ENCODE measurements around the gene COG6. TPM values are rescaled to one million over a fixed set of nuclear protein-coding genes. Genes with fewer than 3 reads are reported as not detected.

COG6 gene
- polyA plus RNA-seq, 3 donors from 2014 or later: 13.2 to 15.4 (median 15.1) TPM

DNA sequence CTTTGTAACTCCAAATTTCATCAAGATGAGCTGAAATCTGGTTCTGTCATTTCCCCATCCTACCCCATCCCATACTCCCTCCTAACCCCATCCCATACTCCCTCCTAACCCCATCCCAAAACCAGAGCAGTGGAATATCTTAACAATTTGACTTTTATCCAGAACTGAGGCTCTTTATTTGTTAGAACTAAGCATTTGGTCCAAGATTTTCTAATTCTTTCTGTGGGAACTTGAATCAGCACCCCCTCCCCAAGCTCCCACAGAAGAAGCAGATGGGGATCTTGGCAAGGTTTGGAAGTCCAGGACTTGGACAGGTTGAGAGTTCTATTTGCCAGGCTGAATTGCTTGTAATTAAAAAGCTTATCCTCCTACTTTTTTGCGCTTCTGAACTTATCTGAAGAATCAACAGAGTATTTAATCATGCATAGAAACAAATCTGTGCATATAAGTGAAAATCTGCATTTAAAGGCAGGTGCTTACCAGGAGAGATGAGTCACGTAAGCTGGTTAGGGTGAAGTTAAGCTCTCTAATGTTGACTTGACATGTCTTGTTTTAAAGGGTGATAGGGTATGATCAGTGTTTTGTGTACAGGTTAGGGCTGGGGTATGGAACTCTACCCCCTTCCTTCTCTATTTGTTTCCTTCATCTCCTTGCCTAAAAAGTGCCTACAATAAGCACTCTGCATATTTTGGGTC, 111.1 kb downstream of the COG6 start:
- H3K4me3 Mint-ChIP-seq: no peak overlapping the region

DNA sequence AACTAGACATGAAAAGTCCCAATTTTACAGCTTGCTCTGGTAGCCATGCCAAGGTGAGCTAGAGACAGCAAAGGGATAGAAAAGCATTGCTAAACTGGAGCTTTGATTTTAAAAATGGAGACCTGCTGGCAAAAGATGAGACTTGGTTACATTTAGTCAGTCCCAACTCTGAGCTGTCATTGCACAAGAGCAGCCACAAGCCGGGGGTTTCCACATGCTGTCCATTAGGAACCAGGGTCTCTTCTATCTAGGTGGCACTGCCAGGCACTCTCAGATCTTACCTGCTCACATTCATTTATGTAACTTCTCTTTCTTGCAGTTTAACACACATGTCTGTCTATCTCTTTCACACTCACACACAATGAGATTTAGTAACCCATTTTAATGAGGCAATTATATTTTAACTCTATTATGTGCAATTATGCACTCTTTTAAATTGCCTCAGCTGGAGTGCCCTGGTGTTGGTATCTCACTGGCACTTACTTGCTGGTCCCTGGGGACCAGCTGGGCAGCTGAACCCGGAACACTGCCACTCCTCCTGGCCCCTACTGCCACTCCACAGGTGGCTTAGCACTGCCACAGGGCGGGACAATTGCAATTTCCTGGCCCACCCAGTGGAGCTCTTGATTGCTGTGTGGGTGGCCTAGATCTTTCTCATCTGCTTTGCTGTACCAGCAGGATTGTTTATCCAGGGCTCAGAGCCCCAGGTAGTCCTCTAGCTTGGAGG, 112.5 kb downstream of the COG6 start:
- Mint-ChIP-seq H3K4me1 (peaks cover 21 to 28% of the 10 kb centered on the region in 2 donors), H3K36me3 (peaks cover 4 to 9% (median 6%) of the 10 kb centered on the region in 3 donors), H3K4me3 (peak overlapping the region; percentile 3 to 55 (median 28)), H3K9me3 (no peaks in the 10 kb centered on the region), H3K27ac (peak overlapping the region in 5 of 6 donors; percentile 17 to 42 (median 37)), H3K27me3 (ENCODE audit: low read depth in 3 of 3) (peaks cover 0 to 1% (median 0%) of the 10 kb centered on the region in 3 donors)
- DNase-seq: peak in 2 of 3 donors; percentile 1 to 10

More for the DNA sequence above, 111.1 kb downstream of the COG6 start:
- peak overlapping the region in 1 of 6 donors; percentile 79 for H3K27ac Mint-ChIP-seq
- H3K27me3 Mint-ChIP-seq (ENCODE audit: low read depth in 3 of 3): peaks cover 0 to 1% (median 0%) of the 10 kb centered on the region in 3 donors
- no peak for DNase-seq
- H3K36me3 Mint-ChIP-seq: peaks cover 3 to 6% (median 4%) of the 10 kb centered on the region in 3 donors
- no peaks in the 10 kb centered on the region for H3K9me3 Mint-ChIP-seq
- H3K4me1 Mint-ChIP-seq: peaks cover 21 to 28% of the 10 kb centered on the region in 2 donors

DNA sequence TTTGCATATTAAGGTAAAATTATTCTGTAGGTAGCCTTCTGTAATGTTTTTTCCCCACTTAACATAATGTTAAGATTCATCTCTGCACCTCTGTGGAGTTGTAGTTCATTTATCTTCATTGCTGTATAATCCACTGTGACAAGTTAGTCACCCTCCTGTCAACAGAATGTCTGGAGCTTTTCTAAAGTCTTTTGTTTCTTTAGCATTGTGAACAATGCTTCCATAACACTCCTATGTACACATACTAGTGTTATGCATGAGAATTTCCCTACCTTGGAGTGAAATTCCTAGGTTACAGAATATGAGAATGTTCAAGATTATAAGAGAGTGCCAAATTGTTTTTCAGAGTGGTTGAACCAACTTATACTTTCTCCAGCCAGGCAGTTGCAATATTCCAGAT, 113.5 kb downstream of the COG6 start:
- DNase-seq: no peak
- Mint-ChIP-seq H3K27me3 (ENCODE audit: low read depth in 3 of 3) (peaks cover 0 to 1% (median 0%) of the 10 kb centered on the region in 3 donors), H3K4me1 (peaks cover 21 to 28% of the 10 kb centered on the region in 2 donors), H3K9me3 (no peaks in the 10 kb centered on the region), H3K36me3 (peaks cover 4 to 9% (median 8%) of the 10 kb centered on the region in 3 donors), H3K4me3 (peak overlapping the region in 2 of 5 donors; percentile 21 to 23), H3K27ac (peak overlapping the region in 4 of 6 donors; percentile 7 to 70 (median 27))

DNA sequence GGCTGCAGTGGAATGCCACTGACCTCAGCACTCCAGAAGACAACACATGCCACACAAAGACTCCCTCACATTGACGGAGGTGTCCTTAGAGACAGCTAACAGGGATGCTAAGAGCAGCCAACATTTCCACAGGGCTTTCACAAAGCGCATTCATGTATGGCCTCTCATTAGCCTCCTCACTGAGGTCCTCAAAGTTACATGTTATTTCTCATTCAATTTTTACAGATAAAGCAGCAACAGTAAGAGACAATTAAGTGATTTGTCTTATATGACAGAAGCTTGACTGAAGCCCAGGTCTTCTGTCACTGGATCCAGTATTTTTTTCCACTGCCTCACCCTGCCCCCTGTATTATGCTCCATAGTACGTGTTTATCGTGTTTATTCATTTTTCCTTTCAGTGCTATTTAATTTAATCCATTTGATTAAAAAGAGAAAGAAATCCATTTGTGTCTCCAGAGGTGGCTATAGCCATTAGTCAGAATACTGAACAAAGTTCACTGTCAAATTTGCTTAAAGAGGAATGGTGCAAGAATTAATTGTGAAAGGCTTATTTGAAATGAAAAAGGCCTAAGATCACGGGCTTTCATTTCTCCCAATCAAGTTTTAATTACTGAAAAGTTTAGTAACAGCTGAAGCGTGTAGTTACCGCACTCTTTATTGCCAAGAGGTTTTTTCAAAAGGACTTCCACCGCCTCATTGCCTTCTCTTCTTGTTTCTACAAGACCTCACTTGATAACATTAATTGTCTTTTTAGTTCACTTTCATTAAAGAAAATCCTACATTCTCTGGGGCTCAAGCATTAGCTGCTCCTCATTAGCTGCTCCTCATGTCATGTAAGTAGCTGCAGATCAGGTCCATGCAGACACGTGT, 115.0 kb downstream of the COG6 start:
- no peaks in the 10 kb centered on the region for H3K9me3 Mint-ChIP-seq
- H3K27me3 Mint-ChIP-seq (ENCODE audit: low read depth in 3 of 3): peaks cover 0 to 1% (median 0%) of the 10 kb centered on the region in 3 donors
- peaks cover 21 to 28% of the 10 kb centered on the region in 2 donors for H3K4me1 Mint-ChIP-seq
- H3K27ac Mint-ChIP-seq: no peak overlapping the region
- peaks cover 4 to 9% (median 8%) of the 10 kb centered on the region in 3 donors for H3K36me3 Mint-ChIP-seq
- no peak for DNase-seq
- no peak overlapping the region for H3K4me3 Mint-ChIP-seq

DNA sequence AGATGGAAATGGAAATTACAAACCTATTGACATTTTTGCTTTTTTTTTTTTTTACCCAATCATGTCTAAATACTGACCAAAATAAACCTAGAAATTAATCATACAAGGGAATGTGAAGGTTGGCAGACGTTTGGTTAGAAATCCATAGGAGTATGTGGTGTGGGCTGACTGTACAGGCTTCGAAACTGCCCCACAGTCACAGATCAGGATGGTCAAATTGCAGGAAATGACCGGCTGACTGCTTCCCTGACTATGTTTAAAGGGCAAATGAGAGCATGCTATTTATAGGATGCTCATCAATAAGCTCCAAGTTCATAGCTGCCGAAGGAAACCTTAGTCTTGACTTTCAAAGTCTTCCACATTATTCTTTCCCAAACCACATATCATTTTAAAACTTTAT, 118.4 kb downstream of the COG6 start:
- Mint-ChIP-seq H3K4me1 (peaks cover 5 to 8% of the 10 kb centered on the region in 2 donors), H3K27ac (no peak overlapping the region), H3K27me3 (ENCODE audit: low read depth in 3 of 3) (no peaks in the 10 kb centered on the region), H3K4me3 (no peak overlapping the region), H3K36me3 (peaks cover 4 to 8% (median 8%) of the 10 kb centered on the region in 3 donors), H3K9me3 (no peaks in the 10 kb centered on the region)
- no peak for DNase-seq

DNA sequence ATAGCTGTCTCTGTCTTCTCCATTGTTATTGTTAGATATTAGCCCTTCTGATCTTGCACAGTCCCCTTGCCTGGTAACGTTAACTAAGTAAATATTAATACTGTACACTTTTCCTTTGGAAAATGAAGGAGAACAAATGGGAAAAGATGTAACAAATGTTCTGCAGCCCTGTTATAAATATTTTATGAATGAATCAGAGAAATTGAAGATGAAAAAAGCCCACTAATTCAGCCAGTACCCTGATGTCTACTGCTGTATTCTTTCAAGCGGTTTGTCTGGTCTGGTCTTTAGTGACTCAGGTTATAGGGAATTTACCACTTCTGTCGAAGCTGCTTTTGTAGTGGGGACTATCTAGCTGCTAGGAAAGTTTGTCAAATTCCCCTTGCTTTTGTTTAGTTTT, 121.0 kb downstream of the COG6 start:
- H3K4me3 Mint-ChIP-seq: no peak overlapping the region
- H3K9me3 Mint-ChIP-seq: no peaks in the 10 kb centered on the region
- no peak overlapping the region for H3K27ac Mint-ChIP-seq

DNA sequence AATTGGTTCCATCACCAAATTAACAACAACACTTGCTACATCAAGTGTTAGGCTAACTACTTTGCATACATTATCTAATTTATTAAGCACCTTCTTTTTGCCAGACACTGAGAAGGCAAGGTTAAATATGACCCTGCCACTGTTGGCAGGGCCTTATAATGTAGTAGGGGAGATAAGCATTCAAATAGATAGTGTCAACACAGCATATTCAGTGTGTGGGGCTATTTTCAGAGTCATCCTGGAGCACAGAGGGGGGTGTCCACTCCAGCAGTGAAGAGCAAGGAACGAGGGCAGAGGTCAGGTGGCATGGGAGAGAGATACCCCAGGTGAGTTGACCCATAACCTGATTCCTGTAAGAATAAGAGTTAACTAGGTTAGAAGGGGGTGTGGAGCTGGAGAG, 121.6 kb downstream of the COG6 start:
- Mint-ChIP-seq H3K27ac (no peak overlapping the region), H3K9me3 (no peaks in the 10 kb centered on the region), H3K36me3 (peaks cover 0 to 5% (median 2%) of the 10 kb centered on the region in 3 donors), H3K27me3 (ENCODE audit: low read depth in 3 of 3) (peaks cover 0 to 2% (median 0%) of the 10 kb centered on the region in 3 donors), H3K4me3 (no peak overlapping the region), H3K4me1 (peaks cover 5 to 11% of the 10 kb centered on the region in 2 donors)
- no peak for DNase-seq

More for the DNA sequence above, 121.0 kb downstream of the COG6 start:
- Mint-ChIP-seq H3K4me1 (peaks cover 5 to 11% of the 10 kb centered on the region in 2 donors), H3K27me3 (ENCODE audit: low read depth in 3 of 3) (peaks cover 0 to 2% (median 0%) of the 10 kb centered on the region in 3 donors), H3K36me3 (peaks cover 2 to 7% (median 4%) of the 10 kb centered on the region in 3 donors)
- no peak for DNase-seq

DNA sequence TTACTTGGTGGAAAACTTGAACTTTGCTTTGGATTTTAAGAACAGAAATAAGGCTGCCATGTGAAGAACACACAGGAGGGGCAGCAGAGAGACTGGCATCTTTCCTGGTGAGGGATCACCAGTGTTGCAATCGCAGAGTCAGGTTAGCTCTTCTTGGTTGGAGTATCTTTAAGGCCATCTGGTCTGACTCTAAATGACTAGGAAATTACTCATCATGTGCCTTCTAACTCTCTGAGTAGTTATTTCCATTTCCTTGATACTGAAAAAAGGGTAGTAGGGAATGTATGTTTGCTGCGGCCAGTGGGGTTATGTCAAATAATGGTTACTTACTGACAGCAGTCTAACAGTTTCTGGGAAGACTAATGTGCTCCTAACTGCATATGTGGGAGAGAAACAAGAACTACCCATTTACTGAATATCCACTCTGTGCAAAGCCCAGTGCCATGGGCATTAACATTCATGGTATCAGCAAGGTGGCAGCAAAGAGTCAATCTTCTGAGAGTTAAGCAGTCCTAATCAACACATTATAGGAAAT, 122.1 kb downstream of the COG6 start:
- Mint-ChIP-seq H3K4me3 (no peak overlapping the region), H3K27me3 (ENCODE audit: low read depth in 3 of 3) (peaks cover 0 to 2% (median 0%) of the 10 kb centered on the region in 3 donors), H3K27ac (no peak overlapping the region), H3K36me3 (peaks cover 0 to 5% (median 0%) of the 10 kb centered on the region in 3 donors), H3K4me1 (peaks cover 5 to 11% of the 10 kb centered on the region in 2 donors), H3K9me3 (no peaks in the 10 kb centered on the region)
- DNase-seq: no peak

DNA sequence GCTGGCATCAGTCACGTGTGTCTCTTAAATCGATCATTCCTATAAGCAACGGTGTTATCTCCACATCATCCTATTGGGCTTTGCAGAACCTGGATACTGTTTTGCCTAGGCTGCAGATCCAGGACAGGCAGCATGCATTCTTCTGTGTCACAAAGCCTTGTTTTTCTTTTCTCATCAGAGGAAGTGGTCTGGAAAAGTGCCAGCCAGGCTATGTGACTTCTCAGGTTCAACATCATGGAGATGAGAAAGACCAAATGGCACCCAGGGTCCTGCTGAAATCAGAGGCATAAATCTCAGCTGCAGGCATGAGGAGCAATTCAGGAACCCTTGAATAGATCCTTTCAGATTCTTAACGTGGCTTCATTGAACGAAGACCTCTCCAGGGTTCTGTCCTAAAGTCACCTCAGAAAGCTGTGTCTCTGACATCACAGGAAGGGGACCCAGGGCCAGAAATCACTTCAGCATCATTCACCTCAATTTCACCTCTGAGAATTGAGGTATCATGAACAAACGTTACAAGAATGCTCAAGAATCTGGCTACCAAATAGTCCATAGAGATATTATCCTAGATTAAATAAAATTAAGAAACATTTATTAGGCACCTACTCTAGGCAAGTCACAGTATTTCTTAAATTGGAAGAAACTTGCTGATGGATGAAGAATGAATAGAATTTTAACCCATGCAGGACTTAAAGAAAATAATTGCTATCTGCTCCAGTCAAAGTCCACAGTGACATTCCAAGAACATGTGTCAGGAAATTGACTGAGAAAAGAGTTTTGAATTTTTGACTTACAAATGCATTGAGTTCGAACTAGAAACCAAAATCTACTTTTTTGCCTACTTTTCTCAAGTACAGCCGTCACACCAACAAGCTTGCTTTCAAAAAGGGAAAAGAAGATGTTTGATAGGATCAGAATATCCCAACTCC, 124.1 kb downstream of the COG6 start:
- Mint-ChIP-seq H3K4me1 (peaks cover 5 to 11% of the 10 kb centered on the region in 2 donors), H3K4me3 (no peak overlapping the region), H3K27me3 (ENCODE audit: low read depth in 3 of 3) (peaks cover 0 to 2% (median 0%) of the 10 kb centered on the region in 3 donors), H3K9me3 (no peaks in the 10 kb centered on the region), H3K36me3 (no peaks in the 10 kb centered on the region), H3K27ac (no peak overlapping the region)
- DNase-seq: no peak

DNA sequence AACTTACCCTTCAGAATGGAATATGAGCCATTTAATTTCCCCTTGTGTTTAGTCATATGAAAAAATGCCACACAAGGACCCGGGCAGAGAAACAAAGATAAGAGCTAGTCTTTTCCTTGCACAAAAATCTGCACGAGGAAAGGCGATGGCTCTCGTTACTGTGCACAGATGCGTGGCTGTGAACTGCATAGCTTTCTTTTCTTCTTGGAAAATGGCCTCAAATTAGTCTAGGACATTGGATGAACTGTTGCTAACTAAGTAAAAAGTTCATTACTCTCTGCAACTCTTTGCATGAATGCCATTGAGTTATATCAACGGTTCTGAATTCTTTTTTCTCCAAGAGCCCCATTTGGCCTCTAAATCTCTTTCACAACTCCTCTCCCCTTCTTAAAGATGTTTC, 125.2 kb downstream of the COG6 start:
- Mint-ChIP-seq H3K27ac (no peak overlapping the region), H3K36me3 (no peaks in the 10 kb centered on the region), H3K4me1 (peaks cover 5 to 11% of the 10 kb centered on the region in 2 donors), H3K4me3 (no peak overlapping the region), H3K9me3 (no peaks in the 10 kb centered on the region), H3K27me3 (ENCODE audit: low read depth in 3 of 3) (peaks cover 0 to 2% (median 0%) of the 10 kb centered on the region in 3 donors)
- no peak for DNase-seq

DNA sequence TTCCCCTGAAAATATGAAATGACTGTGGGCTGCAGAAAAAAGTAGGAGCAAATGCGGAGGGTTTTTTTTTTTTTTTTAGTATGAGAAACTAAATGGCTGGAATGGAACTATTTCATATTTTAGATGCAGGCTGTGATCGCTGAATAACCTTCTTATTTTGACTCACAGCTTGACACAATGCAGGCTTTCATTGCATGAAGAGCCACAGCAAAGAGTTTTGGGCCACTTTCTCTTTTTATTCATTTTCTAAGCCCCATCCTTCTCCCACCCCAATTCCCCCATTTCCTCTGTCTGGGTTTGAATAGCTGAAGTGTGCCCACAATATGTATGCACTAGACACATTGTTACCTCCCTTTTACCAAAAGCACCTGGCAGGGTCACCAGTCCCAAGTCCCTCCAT, 125.9 kb downstream of the COG6 start:
- Mint-ChIP-seq H3K36me3 (no peaks in the 10 kb centered on the region), H3K27me3 (ENCODE audit: low read depth in 3 of 3) (peaks cover 0 to 2% (median 0%) of the 10 kb centered on the region in 3 donors), H3K4me1 (peaks cover 5 to 11% of the 10 kb centered on the region in 2 donors), H3K27ac (no peak overlapping the region), H3K4me3 (no peak overlapping the region), H3K9me3 (no peaks in the 10 kb centered on the region)
- no peak for DNase-seq

DNA sequence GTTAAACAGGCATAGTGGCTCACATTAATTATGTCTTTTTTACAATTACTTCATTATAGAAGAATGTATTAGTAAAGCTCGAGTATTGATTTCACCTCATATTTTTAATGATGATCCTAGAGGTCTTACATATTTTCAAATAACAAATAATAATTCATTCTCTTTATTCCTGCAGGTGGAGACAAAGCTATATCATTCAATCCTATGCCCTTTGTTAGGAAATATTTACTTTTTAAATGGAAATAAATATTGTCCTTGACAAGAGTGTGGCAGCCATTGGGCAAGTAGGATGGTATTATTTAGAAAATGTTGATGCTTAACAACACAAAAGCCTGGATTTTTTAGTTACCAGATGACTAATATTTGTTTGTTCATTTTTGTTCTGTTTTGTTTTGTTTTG, 127.6 kb downstream of the COG6 start:
- peaks cover 5 to 6% of the 10 kb centered on the region in 2 donors for H3K4me1 Mint-ChIP-seq
- no peak overlapping the region for H3K27ac Mint-ChIP-seq
- no peaks in the 10 kb centered on the region for H3K9me3 Mint-ChIP-seq
- DNase-seq: no peak
- H3K4me3 Mint-ChIP-seq: no peak overlapping the region
- H3K36me3 Mint-ChIP-seq: no peaks in the 10 kb centered on the region
- peaks cover 0 to 2% (median 2%) of the 10 kb centered on the region in 3 donors for H3K27me3 Mint-ChIP-seq (ENCODE audit: low read depth in 3 of 3)
